Activated naive CD4-positive, alpha-beta T cell treated with anti-CD3 and anti-CD28 coated beads, Interleukin-2, amount 50 U/mL, for 72 hours (primary cell): ENCODE results near the gene PDE6H. TPM values are rescaled to one million over a fixed set of nuclear protein-coding genes. Genes with fewer than 3 reads are reported as not detected.

Experiments
- ATAC-seq, 2 donors: fragments of 150-1000 bp; cut with Tn5 transposase; 2 replicates each; pipeline ENCODE4 v1.10.0; 2021; ENCODE audit warnings: mild to moderate bottlenecking in 2 of 2, moderate library complexity in 2 of 2
- DNase-seq, 2 donors: peaks; one replicate each; pipeline ENCODE4 v3.0.0; 2021 to 2022; ENCODE audit warnings: low spot score in 2 of 2
- H3K27ac Mint-ChIP-seq, 2 donors: one replicate each; pipeline ENCODE4 v1.8.0; 2022; ENCODE audit warnings: mild to moderate bottlenecking in 2 of 2, mixed read lengths in 2 of 2
- H3K36me3 Mint-ChIP-seq, 2 donors: one replicate each; pipeline ENCODE4 v1.8.0; 2022; ENCODE audit warnings: mixed read lengths in 2 of 2
- H3K9me3 Mint-ChIP-seq, 2 donors: one replicate each; pipeline ENCODE4 v1.8.0; 2022; ENCODE audit warnings: mixed read lengths in 2 of 2
- total RNA-seq, 2 donors: library from RNA; stranded (reverse); gene quantifications; one replicate each; pipeline ENCODE4 v1.2.3, GENCODE V29; 2022

The PDE6H gene
- total RNA-seq, 2 donors from 2014 or later = not detected

- H3K36me3 Mint-ChIP-seq = peaks cover 41 to 43% of the 10 kb centered on the region in 2 donors
- H3K27ac Mint-ChIP-seq = peak overlapping the region; percentile 98 to 99
- ATAC-seq (no peak), DNase-seq (no peak)
- H3K9me3 Mint-ChIP-seq = peaks cover 5 to 7% of the 10 kb centered on the region in 2 donors
Observed at GRCh38 chr12:14959916-14960496, 12.8 kb upstream of the PDE6H start.

- H3K27ac Mint-ChIP-seq = peak overlapping the region; percentile 98 to 99
- peaks cover 41 to 43% of the 10 kb centered on the region in 2 donors for H3K36me3 Mint-ChIP-seq
- ATAC-seq (peak; percentile 54 to 63), DNase-seq (no peak)
- peaks cover 5 to 7% of the 10 kb centered on the region in 2 donors for H3K9me3 Mint-ChIP-seq
Observed at GRCh38 chr12:14960548-14961465, 12.0 kb upstream of the PDE6H start.

GRCh38 chr12:14961466-14962152 lies 11.2 kb upstream of the PDE6H start, which contains the start of gene ARHGDIB:
Gene ARHGDIB, minus strand, starts transcription at chr12:14961601. Its CDS starts 10,889 bp downstream, at chr12:14950712.
- DNase-seq (peak; percentile 45 to 73), ATAC-seq (peak; percentile 70 to 81)
- Mint-ChIP-seq H3K9me3 (peaks cover 5 to 7% of the 10 kb centered on the region in 2 donors), H3K27ac (peak within 1 kb of the TSS; percentile 98 to 99), H3K36me3 (peaks cover 41 to 43% of the 10 kb centered on the region in 2 donors)

- peaks cover 41 to 43% of the 10 kb centered on the region in 2 donors for H3K36me3 Mint-ChIP-seq
- ATAC-seq (no peak), DNase-seq (no peak)
- H3K9me3 Mint-ChIP-seq = peaks cover 5 to 7% of the 10 kb centered on the region in 2 donors
- H3K27ac Mint-ChIP-seq = peak overlapping the region; percentile 98 to 99
Observed at GRCh38 chr12:14962153-14962539, 10.7 kb upstream of the PDE6H start.

GRCh38 chr12:14962797-14963196 lies 10.0 kb upstream of the PDE6H start:
- DNase-seq (no peak), ATAC-seq (no peak)
- H3K27ac Mint-ChIP-seq = peak overlapping the region; percentile 75 to 99
- H3K36me3 Mint-ChIP-seq = peaks cover 37 to 41% of the 10 kb centered on the region in 2 donors
- H3K9me3 Mint-ChIP-seq = peaks cover 5 to 7% of the 10 kb centered on the region in 2 donors

- H3K36me3 Mint-ChIP-seq = peaks cover 30 to 36% of the 10 kb centered on the region in 2 donors
- DNase-seq (no peak), ATAC-seq (no peak)
- H3K27ac Mint-ChIP-seq = peak overlapping the region; percentile 1 to 99
- peaks cover 5 to 7% of the 10 kb centered on the region in 2 donors for H3K9me3 Mint-ChIP-seq
Observed at GRCh38 chr12:14963520-14963919, 9.3 kb upstream of the PDE6H start.

- no peak for DNase-seq
- ATAC-seq = no peak
- peaks cover 21 to 27% of the 10 kb centered on the region in 2 donors for H3K36me3 Mint-ChIP-seq
- H3K27ac Mint-ChIP-seq = peak overlapping the region in 1 of 2 donors; percentile 99
- H3K9me3 Mint-ChIP-seq = peaks cover 5 to 10% of the 10 kb centered on the region in 2 donors
Observed at GRCh38 chr12:14964406-14964805, 8.4 kb upstream of the PDE6H start.

GRCh38 chr12:14965221-14965620 lies 7.6 kb upstream of the PDE6H start:
- peak overlapping the region in 1 of 2 donors; percentile 99 for H3K27ac Mint-ChIP-seq
- DNase-seq (no peak), ATAC-seq (no peak)
- H3K36me3 Mint-ChIP-seq = peaks cover 17 to 21% of the 10 kb centered on the region in 2 donors
- peaks cover 5 to 14% of the 10 kb centered on the region in 2 donors for H3K9me3 Mint-ChIP-seq

- DNase-seq = no peak
- Mint-ChIP-seq H3K27ac (no peak overlapping the region), H3K36me3 (peaks cover 7 to 14% of the 10 kb centered on the region in 2 donors), H3K9me3 (peaks cover 10 to 15% of the 10 kb centered on the region in 2 donors)
- ATAC-seq = no peak
Observed at GRCh38 chr12:14968478-14968877, 4.4 kb upstream of the PDE6H start.

GRCh38 chr12:14970473-14970872 lies 2.4 kb upstream of the PDE6H start:
- ATAC-seq (peak in 1 of 2 donors; percentile 73), DNase-seq (no peak)
- Mint-ChIP-seq H3K36me3 (peaks cover 0 to 14% of the 10 kb centered on the region in 2 donors), H3K27ac (no peak overlapping the region), H3K9me3 (peaks cover 4 to 10% of the 10 kb centered on the region in 2 donors)

GRCh38 chr12:14974633-14975032 lies 1.8 kb downstream of the PDE6H start:
- no peak for ATAC-seq
- Mint-ChIP-seq H3K9me3 (peaks cover 4 to 7% of the 10 kb centered on the region in 2 donors), H3K36me3 (peaks cover 0 to 14% of the 10 kb centered on the region in 2 donors), H3K27ac (no peak overlapping the region)
- DNase-seq = no peak

- H3K27ac Mint-ChIP-seq = no peak overlapping the region
- no peak for DNase-seq
Observed at GRCh38 chr12:14975457-14975856, 2.6 kb downstream of the PDE6H start.

GRCh38 chr12:14976658-14977057 lies 3.8 kb downstream of the PDE6H start:
- ATAC-seq (no peak), DNase-seq (no peak)
- H3K27ac Mint-ChIP-seq = no peak overlapping the region
- H3K9me3 Mint-ChIP-seq = peaks cover under 1% of the 10 kb centered on the region in 2 donors
- no peaks in the 10 kb centered on the region for H3K36me3 Mint-ChIP-seq

More at GRCh38 chr12:14975457-14975856, 2.6 kb downstream of the PDE6H start:
- H3K9me3 Mint-ChIP-seq = peaks cover 3 to 4% of the 10 kb centered on the region in 2 donors
- H3K36me3 Mint-ChIP-seq = peaks cover 0 to 8% of the 10 kb centered on the region in 2 donors
- ATAC-seq = no peak

- no peak for ATAC-seq
- H3K9me3 Mint-ChIP-seq = no peaks in the 10 kb centered on the region
Observed at GRCh38 chr12:14979468-14979867, 6.6 kb downstream of the PDE6H start.

GRCh38 chr12:14981049-14981448 lies 8.2 kb downstream of the PDE6H start:
- ATAC-seq (peak in 1 of 2 donors; percentile 26), DNase-seq (no peak)
- Mint-ChIP-seq H3K36me3 (no peaks in the 10 kb centered on the region), H3K27ac (peak overlapping the region in 1 of 2 donors; percentile 6), H3K9me3 (no peaks in the 10 kb centered on the region)

More at GRCh38 chr12:14979468-14979867, 6.6 kb downstream of the PDE6H start:
- H3K36me3 Mint-ChIP-seq = no peaks in the 10 kb centered on the region
- no peak for DNase-seq
- H3K27ac Mint-ChIP-seq = no peak overlapping the region

- H3K36me3 Mint-ChIP-seq = no peaks in the 10 kb centered on the region
- no peaks in the 10 kb centered on the region for H3K9me3 Mint-ChIP-seq
- DNase-seq (no peak), ATAC-seq (peak in 1 of 2 donors; percentile 11)
- peak overlapping the region in 1 of 2 donors; percentile 68 for H3K27ac Mint-ChIP-seq
Observed at GRCh38 chr12:14982562-14982961, 9.7 kb downstream of the PDE6H start.
